GM12878 (cell line): ENCODE measurements around the gene SMURF1. TPM values are rescaled to one million over a fixed set of nuclear protein-coding genes. Genes with fewer than 3 reads are reported as not detected.

Experiments used
- ATAC-seq: fragments of 200-7000 bp; cut with Tn5 transposase; 3 replicates; pipeline ENCODE4 v1.9.1; 2020; ENCODE audit warnings: mild to moderate bottlenecking, moderate library complexity
- BruUV-seq: library from RNA; stranded (reverse); fragments of 400-500 nt; replicated peaks from 2 replicates; lab custom pipeline; 2021; lab: Mats Ljungman, UMichigan
- CTCF ChIA-PET: fragments of 300-600 bp; sonication (Branson Sonifier 250); formaldehyde crosslinking; extraction: SDS; loops from one replicate; lab custom pipeline; 2021; ENCODE audit warnings: inconsistent platforms; lab: Yijun Ruan, JAX
- POLR2A ChIA-PET: fragments of 350-600 bp; formaldehyde crosslinking; extraction: SDS; loops from one replicate; lab custom pipeline; 2021; ENCODE audit warnings: inconsistent platforms; lab: Charles Lee
- RAD21 ChIA-PET: fragments of 300-600 bp; sonication (Branson Sonifier 250); formaldehyde crosslinking; loops from one replicate; lab custom pipeline; 2023; ENCODE audit warnings: antibody characterized with exemption; ENCODE audit not compliant: unreplicated experiment; lab: Charles Lee
- SMC1A ChIA-PET: fragments of 300-600 bp; sonication (Branson Sonifier 250); formaldehyde crosslinking; loops from one replicate; lab custom pipeline; 2023; ENCODE audit not compliant: unreplicated experiment, uncharacterized antibody; lab: Charles Lee
- DNase-seq: peaks from one replicate; pipeline ENCODE4 v3.0.0-alpha.2; 2011; ENCODE audit warnings: low read depth, low spot score
- FAIRE-seq: peaks from 3 replicates; lab custom pipeline; 2011; peaks lifted over from hg19 to GRCh38; lab: Jason Lieb, UNC
- H2AFZ ChIP-seq: 2 replicates; pipeline ENCODE4 v1.6.0; 2011; ENCODE audit warnings: low read depth, low read length, control low read depth; ENCODE audit not compliant: control insufficient read depth
- H3K27ac ChIP-seq: 2 replicates; pipeline ENCODE4 v1.5.1; 2011; ENCODE audit warnings: control low read depth; ENCODE audit not compliant: control insufficient read depth, insufficient read depth
- H3K27me3 ChIP-seq, 2 experiments: replicated peaks in 1 of 2; 2 replicates each; pipeline versions ENCODE4 v1.6.0 to v1.6.1; 2011; ENCODE audit warnings: low read length in 1 of 2; ENCODE audit not compliant: control insufficient read depth in 2 of 2, insufficient read depth in 2 of 2
- H3K36me3 ChIP-seq, 2 experiments: 2 replicates each; pipeline ENCODE4 v1.5.1; 2011; ENCODE audit warnings: low read length in 1 of 2; ENCODE audit not compliant: control insufficient read depth in 2 of 2, insufficient read depth in 2 of 2
- H3K4me1 ChIP-seq: 2 replicates; pipeline ENCODE4 v1.6.1; 2011; ENCODE audit warnings: mild to moderate bottlenecking, low read length, moderate library complexity, mixed read lengths; ENCODE audit not compliant: control insufficient read depth, insufficient read depth
- H3K4me2 ChIP-seq: 2 replicates; pipeline ENCODE4 v1.6.0; 2011; ENCODE audit warnings: control low read depth; ENCODE audit not compliant: control insufficient read depth, insufficient read depth
- H3K4me3 ChIP-seq: fragments of 200-600 bp; sonication (generic); 2 replicates; pipeline ENCODE4 v1.5.1; 2016
- H3K79me2 ChIP-seq: 2 replicates; pipeline ENCODE4 v1.6.0; 2011; ENCODE audit warnings: low read length; ENCODE audit not compliant: control insufficient read depth, insufficient read depth
- H3K9ac ChIP-seq: 2 replicates; pipeline ENCODE4 v1.8.0; 2011; ENCODE audit warnings: low read length, control low read depth, mixed read lengths; ENCODE audit not compliant: control insufficient read depth, insufficient read depth
- H3K9me3 ChIP-seq: replicated peaks from 3 replicates; pipeline ENCODE4 v1.5.1; 2011; ENCODE audit warnings: mild to moderate bottlenecking, low read length; ENCODE audit not compliant: control insufficient read depth, insufficient read depth
- H4K20me1 ChIP-seq: 2 replicates; pipeline ENCODE4 v1.6.0; 2011; ENCODE audit not compliant: control insufficient read depth, insufficient read depth
- PML ChIP-seq: IDR thresholded peaks from 2 replicates; pipeline ENCODE4 v1.6.1; 2012; ENCODE audit warnings: low read length, inconsistent platforms
- SKIL ChIP-seq: fragments of 450-650 bp; IDR thresholded peaks from 2 replicates; pipeline ENCODE4 v1.6.1; 2017; ENCODE audit warnings: mild to moderate bottlenecking, low read depth, inconsistent platforms; ENCODE audit not compliant: poor library complexity, severe bottlenecking
- SMAD1 ChIP-seq: fragments of 450-650 bp; IDR thresholded peaks from 2 replicates; pipeline ENCODE4 v1.6.1; 2018; ENCODE audit warnings: mild to moderate bottlenecking, low read depth; ENCODE audit not compliant: partially characterized antibody
- TBL1XR1 ChIP-seq: IDR thresholded peaks from 2 replicates; pipeline ENCODE4 v1.6.1; 2012; ENCODE audit warnings: low read depth, low read length, improper control_type of control experiment
- TCF12 ChIP-seq: IDR thresholded peaks from 2 replicates; pipeline ENCODE4 v1.6.1; 2011; ENCODE audit warnings: low read depth, mild to moderate bottlenecking, low read length
- ZNF207 ChIP-seq: fragments of 450-650 bp; IDR thresholded peaks from 2 replicates; pipeline ENCODE4 v1.6.1; 2014; ENCODE audit warnings: antibody characterized with exemption, mild to moderate bottlenecking, borderline replicate concordance
- WGBS: methylation state at CpG from one replicate; pipeline ENCODE4 v1.1.6; 2016; ENCODE audit warnings: low lambda C conversion rate; ENCODE audit not compliant: insufficient replicate concordance, insufficient coverage; ENCODE audit errors: missing lambda C conversion rate; 5-methylcytosine and 5-hydroxymethylcytosine counted together
- in situ Hi-C: fragments of 300-500 bp; cut with MboI; formaldehyde crosslinking; loops from 9 replicates; pipeline ENCODE4 v1.14.3; 2018; ENCODE audit warnings: mixed read lengths
- intact Hi-C: fragments of 100-400 bp; cut with micrococcal nuclease; formaldehyde crosslinking; loops from one replicate; pipeline ENCODE4 v1.14.2; 2022; ENCODE audit not compliant: unreplicated experiment
- polyA plus RNA-seq, 11 experiments: library from polyadenylated mRNA; depleted of rRNA in 4 of 11; unstranded in 6 of 11; stranded (reverse) in 5 of 11; fragments of >200 nt; fragmentation: Nextera tagmentation in 4 of 11; fragmentation: Illumina TruSeq in 1 of 11; extraction: Ambion mirVana in 4 of 11; extraction: Trizol in 1 of 11; gene quantifications; 1 replicate in 1 of 11; 2 replicates in 10 of 11; pipeline versions ENCODE4 v1.2.1 to v1.2.3, GENCODE V29; 2011 to 2016; ENCODE audit warnings: inconsistent platforms in 2 of 11, missing spikeins in 2 of 11, low read depth in 1 of 11
- total RNA-seq, 4 experiments: library from RNA; depleted of rRNA in 3 of 4; stranded (reverse); fragments of >200 nt in 3 of 4; fragmentation: Illumina TruSeq in 1 of 4; extraction: Trizol in 1 of 4; gene quantifications; 2 replicates each; pipeline versions ENCODE4 v1.2.1 to v1.2.3, GENCODE V29; 2013 to 2021

Gene SMURF1
- total and polyA plus RNA-seq, 10 of the 15 experiments (the other 5 are each of a cell fraction or from before 2014, with no cell fraction given) = 0.76 to 14.0 (median 7.9) TPM

- Histone ChIP-seq H3K4me1 (no peaks in the 10 kb centered on the region; the same call in 1 of the 2 replicates), H3K27ac (no peak overlapping the region), H4K20me1 (no peaks in the 10 kb centered on the region), H3K4me2 (no peak overlapping the region), H3K79me2 (no peaks in the 10 kb centered on the region), H3K36me3 (peaks cover 25 to 36% of the 10 kb centered on the region in 2 experiments), H3K27me3 (no peaks in the 10 kb centered on the region), H3K4me3 (no peak overlapping the region), H3K9me3 (no peaks in the 10 kb centered on the region), H3K9ac (no peak overlapping the region), H2AFZ (no peak overlapping the region)
- no TSS peak for BruUV-seq
- FAIRE-seq (no peak), ATAC-seq (no peak), DNase-seq (no peak)
- in situ Hi-C loops = no loop called here
- TF ChIP-seq SKIL (no peak), TCF12 (no peak), ZNF207 (no peak), PML (no peak), SMAD1 (no peak), TBL1XR1 (no peak)
- intact Hi-C loops = no loop called here
- POLR2A ChIA-PET = no interaction called here
- CTCF ChIA-PET = interaction anchor here (1.1 to 3.4 kb wide), 6 partner anchors 10 to 274 kb away, joined by 3 to 27 read pairs (median 4); no protein-coding TSS in a partner anchor
- 93% methylated on average over 8 of the region's 8 CpGs for WGBS
- RAD21 ChIA-PET = interaction anchor here (0.6 to 1.0 kb wide), 3 partner anchors 203 to 915 kb away, joined by 3 to 6 read pairs (median 5); no protein-coding TSS in a partner anchor
- SMC1A ChIA-PET = interaction anchor here (1.5 kb wide), 1 partner anchor 272 kb away, joined by 11 read pairs; no protein-coding TSS in a partner anchor
Observed at GRCh38 chr7:99039384-99039891, 104.5 kb downstream of the SMURF1 start.
